ENCODE data around the gene PSORS1C1. TPM values are rescaled to one million over a fixed set of nuclear protein-coding genes. Genes with fewer than 3 reads are reported as not detected.

Gene PSORS1C1
- total RNA-seq, 6 experiments from 2014 or later = 0.07 to 0.42 TPM; not detected in 4

GRCh38 chr6:31114970-31115849 lies 610 bp downstream of the PSORS1C1 start:
- intact Hi-C loops (cut with DNase I) = no loop called here

DNA sequence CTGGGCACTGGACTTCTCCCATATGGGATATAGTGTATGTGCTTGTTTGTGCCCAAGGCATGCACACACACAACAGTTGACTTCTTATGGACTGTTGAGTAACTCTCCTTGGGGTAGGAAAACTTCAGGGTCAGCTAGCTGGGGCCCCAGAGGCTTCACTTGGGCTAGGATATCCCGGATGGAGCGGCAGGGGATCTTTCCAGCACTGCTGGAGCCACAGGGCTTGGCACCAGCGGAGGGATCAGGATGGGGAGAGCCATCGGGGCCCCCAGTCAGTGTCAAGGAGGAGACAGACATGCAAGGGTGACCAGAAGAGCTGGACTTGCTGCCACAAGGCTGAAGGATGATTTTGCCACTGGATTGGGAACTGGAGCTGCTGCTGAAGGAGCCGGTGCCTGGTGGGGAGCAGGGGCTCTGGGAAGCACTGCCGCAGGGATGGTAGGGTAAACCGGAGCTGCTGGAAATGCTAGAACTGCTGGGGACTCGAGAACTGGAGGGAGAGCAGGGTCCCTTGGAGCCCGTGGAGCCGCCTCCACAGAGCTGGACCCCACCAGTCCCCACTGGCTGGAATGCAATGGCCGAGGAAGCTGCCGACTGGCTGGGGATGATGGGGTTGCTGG lies 1.5 kb downstream of the PSORS1C1 start:
- Histone ChIP-seq H3K36me3 (no peaks in the 10 kb centered on the region), H3K4me3 (no peak overlapping the region), H3K9me3 (no peaks in the 10 kb centered on the region), H3K27ac (no peak overlapping the region), H3K4me1 (no peaks in the 10 kb centered on the region), H3K27me3 (no peaks in the 10 kb centered on the region)
- no peak for DNase-seq
- intact Hi-C loops (cut with DNase I) = no loop called here
- WGBS (ENCODE audit: insufficient coverage, low coverage, low lambda C conversion rate, missing lambda C conversion rate) = 85% methylated on average over 4 of the region's 12 CpGs
- TF ChIP-seq, protein P1, sequence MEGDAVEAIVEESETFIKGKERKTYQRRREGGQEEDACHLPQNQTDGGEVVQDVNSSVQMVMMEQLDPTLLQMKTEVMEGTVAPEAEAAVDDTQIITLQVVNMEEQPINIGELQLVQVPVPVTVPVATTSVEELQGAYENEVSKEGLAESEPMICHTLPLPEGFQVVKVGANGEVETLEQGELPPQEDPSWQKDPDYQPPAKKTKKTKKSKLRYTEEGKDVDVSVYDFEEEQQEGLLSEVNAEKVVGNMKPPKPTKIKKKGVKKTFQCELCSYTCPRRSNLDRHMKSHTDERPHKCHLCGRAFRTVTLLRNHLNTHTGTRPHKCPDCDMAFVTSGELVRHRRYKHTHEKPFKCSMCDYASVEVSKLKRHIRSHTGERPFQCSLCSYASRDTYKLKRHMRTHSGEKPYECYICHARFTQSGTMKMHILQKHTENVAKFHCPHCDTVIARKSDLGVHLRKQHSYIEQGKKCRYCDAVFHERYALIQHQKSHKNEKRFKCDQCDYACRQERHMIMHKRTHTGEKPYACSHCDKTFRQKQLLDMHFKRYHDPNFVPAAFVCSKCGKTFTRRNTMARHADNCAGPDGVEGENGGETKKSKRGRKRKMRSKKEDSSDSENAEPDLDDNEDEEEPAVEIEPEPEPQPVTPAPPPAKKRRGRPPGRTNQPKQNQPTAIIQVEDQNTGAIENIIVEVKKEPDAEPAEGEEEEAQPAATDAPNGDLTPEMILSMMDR (IDR thresholded peaks at IDR 0.05) = no peak
- no peak for TF ChIP-seq POLR2A (IDR thresholded peaks at IDR 0.05)
- no peak for ATAC-seq

More at GRCh38 chr6:31114970-31115849, 610 bp downstream of the PSORS1C1 start:
- no peaks in the 10 kb centered on the region for H3K9me3 ChIP-seq
- no peak for TF ChIP-seq POLR2A (IDR thresholded peaks at IDR 0.05)
- TF ChIP-seq, protein P1 (IDR thresholded peaks at IDR 0.05) = no peak
- DNase-seq (no peak), ATAC-seq (no peak)
- no peak overlapping the region for H3K27ac ChIP-seq
- no peaks in the 10 kb centered on the region for H3K36me3 ChIP-seq
- H3K27me3 ChIP-seq = no peaks in the 10 kb centered on the region
- no peak overlapping the region for H3K4me3 ChIP-seq
- no peaks in the 10 kb centered on the region for H3K4me1 ChIP-seq
- 44% methylated on average over 8 of the region's 9 CpGs for WGBS (ENCODE audit: insufficient coverage, low coverage, low lambda C conversion rate, missing lambda C conversion rate)

- H3K4me1 ChIP-seq = no peaks in the 10 kb centered on the region
- H3K4me3 ChIP-seq = no peak overlapping the region
- intact Hi-C loops (cut with DNase I) = no loop called here
- no peaks in the 10 kb centered on the region for H3K9me3 ChIP-seq
- ATAC-seq (no peak), DNase-seq (no peak)
- no peaks in the 10 kb centered on the region for H3K27me3 ChIP-seq
- TF ChIP-seq, protein P1 (IDR thresholded peaks at IDR 0.05) = no peak
- TF ChIP-seq POLR2A (IDR thresholded peaks at IDR 0.05) = no peak
- H3K27ac ChIP-seq = no peak overlapping the region
- 52% methylated on average over 7 of the region's 19 CpGs for WGBS (ENCODE audit: insufficient coverage, low coverage, low lambda C conversion rate, missing lambda C conversion rate)
- no peaks in the 10 kb centered on the region for H3K36me3 ChIP-seq
These were observed 2.2 kb downstream of the PSORS1C1 start for GRCh38 chr6:31116661-31117385.

DNA sequence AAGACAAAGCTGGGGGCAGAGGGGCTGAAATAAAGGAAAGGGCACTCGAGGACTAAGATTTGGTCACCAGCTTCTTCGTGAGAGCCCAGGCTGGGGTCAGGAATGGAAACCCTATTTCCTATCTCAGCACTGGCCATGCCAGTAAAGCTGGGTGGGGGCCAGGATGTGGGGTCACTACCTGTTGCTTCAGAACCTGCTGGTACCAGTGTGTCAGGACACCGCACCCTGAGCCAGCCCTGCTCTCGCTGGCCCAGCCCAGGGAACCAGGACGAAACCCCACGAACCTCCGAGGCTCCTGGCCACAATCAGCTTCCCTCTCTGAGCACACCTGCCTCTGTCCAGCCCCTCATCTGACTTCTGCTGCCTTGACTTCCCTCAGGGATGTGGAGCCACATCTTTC lies 3.6 kb downstream of the PSORS1C1 start:
- H3K27ac ChIP-seq = no peak overlapping the region
- H3K4me1 ChIP-seq = no peaks in the 10 kb centered on the region
- no peak for TF ChIP-seq POLR2A (IDR thresholded peaks at IDR 0.05)
- no peaks in the 10 kb centered on the region for H3K36me3 ChIP-seq
- no peak overlapping the region for H3K4me3 ChIP-seq
- intact Hi-C loops (cut with DNase I) = no loop called here
- ATAC-seq (no peak), DNase-seq (no peak)
- no peaks in the 10 kb centered on the region for H3K9me3 ChIP-seq
- WGBS (ENCODE audit: insufficient coverage, low coverage, low lambda C conversion rate, missing lambda C conversion rate) = 20% methylated on average over 1 of the region's 7 CpGs
- no peaks in the 10 kb centered on the region for H3K27me3 ChIP-seq
